Skeletal muscle cell (primary cell): ENCODE results near the gene ACOT13.
"Not testable (repeated sequence)": the region's sequence is repeated elsewhere in the genome, so short reads cannot be mapped to it uniquely, and the experiment has no call there.

Experiments
- DNase-seq: peaks from one replicate; pipeline ENCODE4 v3.0.0-alpha.2; 2010; ENCODE audit warnings: low read depth
- H3K4me3 ChIP-seq: 2 replicates; pipeline ENCODE4 v1.5.1; 2011; ENCODE audit warnings: low read depth, mild to moderate bottlenecking, control low read depth, low read length, moderate library complexity

The ACOT13 gene

GRCh38 chr6:24752917-24753492 lies 86.1 kb downstream of the ACOT13 start:
- H3K4me3 ChIP-seq = no peak overlapping the region
- DNase-seq = no peak

GRCh38 chr6:24753545-24753944 lies 86.7 kb downstream of the ACOT13 start:
- DNase-seq = no peak
- H3K4me3 ChIP-seq = no peak overlapping the region

GRCh38 chr6:24754378-24754777 lies 87.5 kb downstream of the ACOT13 start:
- DNase-seq, H3K4me3 ChIP-seq: not testable (repeated sequence)
